Type B pancreatic cell (in vitro differentiated cells): ENCODE measurements around the gene E2F3. TPM values are rescaled to one million over a fixed set of nuclear protein-coding genes. Genes with fewer than 3 reads are reported as not detected.

ENCODE experiments used
- DNase-seq: peaks from one replicate; pipeline ENCODE4 v3.0.0; 2021; ENCODE audit warnings: mixed read lengths; ENCODE audit not compliant: unreplicated experiment; ENCODE audit errors: extremely low spot score
- H3K27ac Mint-ChIP-seq: 2 replicates; pipeline ENCODE4 v1.8.0; 2021; ENCODE audit warnings: mild to moderate bottlenecking, mixed read lengths
- H3K27me3 Mint-ChIP-seq: 2 replicates; pipeline ENCODE4 v1.8.0; 2021; ENCODE audit warnings: mixed read lengths
- H3K36me3 Mint-ChIP-seq: 2 replicates; pipeline ENCODE4 v1.8.0; 2021; ENCODE audit warnings: mixed read lengths
- H3K4me1 Mint-ChIP-seq: one replicate; pipeline ENCODE4 v1.8.0; 2021; ENCODE audit warnings: mixed read lengths; ENCODE audit not compliant: unreplicated experiment
- H3K4me3 Mint-ChIP-seq: 2 replicates; pipeline ENCODE4 v1.8.0; 2021; ENCODE audit warnings: mild to moderate bottlenecking, mixed read lengths
- H3K9me3 Mint-ChIP-seq: 2 replicates; pipeline ENCODE4 v1.8.0; 2021; ENCODE audit warnings: mixed read lengths
- total RNA-seq: library from RNA; stranded (reverse); gene quantifications from 2 replicates; pipeline ENCODE4 v1.2.1, GENCODE V29; 2021; ENCODE audit warnings: low replicate concordance
- TF ChIP-seq, protein P1 (sequence below): fragments of 200-600 bp; sonication (generic); conservative IDR thresholded peaks from 2 replicates; pipeline ENCODE4 v1.5.0; 2021; ENCODE audit warnings: antibody characterized with exemption, mild to moderate bottlenecking

Gene E2F3
- total RNA-seq, 1 donor from 2014 or later, result 21.0 TPM

DNA sequence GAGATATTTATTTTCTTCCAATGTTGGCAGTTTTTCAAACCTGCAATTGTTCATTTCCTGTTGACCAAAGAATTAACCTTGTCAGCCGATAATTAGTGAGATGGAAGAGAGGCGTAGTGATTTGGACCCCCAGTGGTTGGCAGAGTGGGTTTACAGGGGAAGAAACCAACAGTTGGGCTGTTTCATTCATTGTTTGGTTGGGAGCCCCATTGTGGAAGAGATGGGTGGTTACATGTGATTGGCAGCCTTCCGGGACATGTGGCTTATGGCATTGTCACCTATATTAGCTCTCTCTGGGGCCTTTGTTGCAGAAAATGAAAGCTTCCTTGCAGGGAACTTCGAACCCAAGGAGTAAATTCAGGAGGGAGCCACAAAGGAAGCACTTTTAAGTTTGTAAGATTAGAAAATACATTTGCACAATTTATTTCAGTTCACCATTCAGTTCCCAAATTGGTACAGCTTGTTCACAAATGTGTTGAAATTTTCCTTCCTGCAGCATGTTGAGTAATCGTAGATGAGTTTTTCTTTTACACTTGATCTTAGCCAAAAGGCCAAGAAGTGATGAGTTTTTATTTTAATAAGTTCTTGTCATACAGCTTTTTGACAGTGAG is 82.3 kb downstream of the E2F3 start:
- TF ChIP-seq, protein P1, sequence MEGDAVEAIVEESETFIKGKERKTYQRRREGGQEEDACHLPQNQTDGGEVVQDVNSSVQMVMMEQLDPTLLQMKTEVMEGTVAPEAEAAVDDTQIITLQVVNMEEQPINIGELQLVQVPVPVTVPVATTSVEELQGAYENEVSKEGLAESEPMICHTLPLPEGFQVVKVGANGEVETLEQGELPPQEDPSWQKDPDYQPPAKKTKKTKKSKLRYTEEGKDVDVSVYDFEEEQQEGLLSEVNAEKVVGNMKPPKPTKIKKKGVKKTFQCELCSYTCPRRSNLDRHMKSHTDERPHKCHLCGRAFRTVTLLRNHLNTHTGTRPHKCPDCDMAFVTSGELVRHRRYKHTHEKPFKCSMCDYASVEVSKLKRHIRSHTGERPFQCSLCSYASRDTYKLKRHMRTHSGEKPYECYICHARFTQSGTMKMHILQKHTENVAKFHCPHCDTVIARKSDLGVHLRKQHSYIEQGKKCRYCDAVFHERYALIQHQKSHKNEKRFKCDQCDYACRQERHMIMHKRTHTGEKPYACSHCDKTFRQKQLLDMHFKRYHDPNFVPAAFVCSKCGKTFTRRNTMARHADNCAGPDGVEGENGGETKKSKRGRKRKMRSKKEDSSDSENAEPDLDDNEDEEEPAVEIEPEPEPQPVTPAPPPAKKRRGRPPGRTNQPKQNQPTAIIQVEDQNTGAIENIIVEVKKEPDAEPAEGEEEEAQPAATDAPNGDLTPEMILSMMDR, result no peak
- H3K9me3 Mint-ChIP-seq, result no peaks in the 10 kb centered on the region
- no peak overlapping the region for H3K27ac Mint-ChIP-seq
- no peaks in the 10 kb centered on the region for H3K27me3 Mint-ChIP-seq
- no peak for DNase-seq
- H3K4me3 Mint-ChIP-seq, result no peak overlapping the region
- H3K36me3 Mint-ChIP-seq, result peaks cover 47% of the 10 kb centered on the region
- H3K4me1 Mint-ChIP-seq, result peaks cover 17% of the 10 kb centered on the region

DNA sequence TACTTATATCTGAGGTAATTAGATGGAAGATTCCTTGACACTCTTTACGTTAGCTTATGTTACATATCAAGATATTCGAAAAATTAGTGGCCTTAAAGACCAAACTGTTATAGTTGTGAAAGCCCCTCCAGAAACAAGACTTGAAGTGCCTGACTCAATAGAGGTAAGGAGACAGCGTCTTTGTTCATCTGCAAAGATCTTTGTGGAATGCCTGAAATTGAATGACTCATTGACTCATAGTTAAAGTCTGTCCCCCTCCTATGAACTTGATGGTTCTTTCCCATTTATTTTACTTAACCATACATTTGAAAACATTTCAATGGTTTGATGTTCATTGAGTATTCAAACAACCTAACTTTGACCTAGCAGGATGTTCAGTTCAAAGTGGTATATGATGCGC is 85.0 kb downstream of the E2F3 start:
- no peak overlapping the region for H3K27ac Mint-ChIP-seq
- peaks cover 60% of the 10 kb centered on the region for H3K36me3 Mint-ChIP-seq
- peaks cover 9% of the 10 kb centered on the region for H3K4me1 Mint-ChIP-seq
- no peak for DNase-seq
- TF ChIP-seq, protein P1, result no peak
- no peak overlapping the region for H3K4me3 Mint-ChIP-seq
- no peaks in the 10 kb centered on the region for H3K9me3 Mint-ChIP-seq
- no peaks in the 10 kb centered on the region for H3K27me3 Mint-ChIP-seq

DNA sequence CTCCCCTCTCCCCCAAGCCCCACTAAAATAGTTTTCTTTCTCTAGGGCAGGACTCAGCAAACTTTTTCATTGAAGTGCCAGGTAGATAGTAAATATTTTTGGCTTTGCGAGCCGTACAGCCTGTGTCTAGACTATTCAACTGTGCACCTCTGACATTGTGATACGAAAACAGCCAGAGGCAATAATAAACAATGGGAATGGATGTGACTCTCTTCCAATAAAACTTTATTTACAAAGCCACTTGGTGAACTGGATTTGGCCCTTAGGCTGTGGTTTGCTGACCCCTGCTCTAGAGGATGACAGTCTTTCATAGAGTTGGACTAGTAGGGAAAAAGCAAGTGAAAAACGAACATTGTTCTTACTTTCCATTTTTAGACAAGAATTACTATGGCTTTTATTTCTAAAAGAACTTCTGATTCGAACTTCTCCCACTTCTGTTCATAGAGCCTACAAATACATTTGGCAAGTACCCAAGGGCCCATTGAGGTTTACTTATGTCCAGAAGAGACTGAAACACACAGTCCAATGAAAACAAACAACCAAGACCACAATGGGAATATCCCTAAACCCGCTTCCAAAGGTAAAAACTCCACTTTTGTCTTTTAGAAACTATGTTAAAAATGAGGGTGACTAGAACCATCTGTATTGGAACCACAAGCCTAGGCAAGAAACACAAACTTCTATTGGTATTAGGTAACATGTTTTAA is 86.1 kb downstream of the E2F3 start:
- no peaks in the 10 kb centered on the region for H3K27me3 Mint-ChIP-seq
- no peak for DNase-seq
- no peaks in the 10 kb centered on the region for H3K9me3 Mint-ChIP-seq
- peaks cover 8% of the 10 kb centered on the region for H3K4me1 Mint-ChIP-seq
- peaks cover 49% of the 10 kb centered on the region for H3K36me3 Mint-ChIP-seq
- no peak overlapping the region for H3K4me3 Mint-ChIP-seq
- TF ChIP-seq, protein P1, result no peak
- no peak overlapping the region for H3K27ac Mint-ChIP-seq

DNA sequence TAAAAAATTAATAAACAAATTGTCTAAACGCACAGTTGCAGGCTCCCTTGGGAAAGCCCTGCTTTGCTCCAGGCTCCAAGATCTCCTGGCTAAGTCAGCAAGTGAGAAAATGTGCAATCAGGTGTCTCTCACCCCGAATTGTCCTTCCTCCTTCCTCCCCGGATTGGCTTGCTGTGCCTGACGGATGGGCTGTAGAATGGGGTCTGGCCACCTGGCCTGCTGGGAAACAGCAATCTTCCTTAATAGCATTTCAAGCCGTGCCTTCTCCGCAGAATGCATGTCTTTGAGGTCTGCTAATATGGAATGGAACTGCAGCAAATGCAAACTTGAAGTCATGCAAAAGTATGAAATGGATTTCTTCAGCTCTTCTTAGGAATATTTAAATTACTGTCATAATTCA is 88.9 kb downstream of the E2F3 start:
- no peak for DNase-seq
- TF ChIP-seq, protein P1, result no peak
- Mint-ChIP-seq H3K27me3 (no peaks in the 10 kb centered on the region), H3K36me3 (peaks cover 39% of the 10 kb centered on the region), H3K9me3 (no peaks in the 10 kb centered on the region), H3K4me1 (no peaks in the 10 kb centered on the region), H3K4me3 (no peak overlapping the region), H3K27ac (no peak overlapping the region)

DNA sequence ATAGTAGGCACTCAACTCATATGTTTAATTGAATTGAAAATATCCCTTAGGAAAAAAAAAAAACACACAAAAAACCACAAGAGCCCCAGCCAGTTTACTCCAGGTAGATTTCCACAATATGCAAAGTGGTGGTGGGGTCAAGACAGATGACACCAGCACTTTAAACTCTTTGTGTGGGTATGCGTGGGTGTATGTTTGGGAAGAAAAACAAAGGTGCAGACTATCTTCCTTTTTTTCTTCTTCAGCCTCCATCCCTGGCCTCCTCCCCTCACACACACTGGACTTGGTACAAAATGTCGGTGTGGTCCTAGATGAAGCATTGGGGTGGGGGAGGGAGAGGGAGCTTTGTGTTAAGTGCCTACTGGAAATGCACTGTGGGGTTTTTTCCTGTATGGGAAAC is 90.4 kb downstream of the E2F3 start:
- Mint-ChIP-seq H3K27me3 (no peaks in the 10 kb centered on the region), H3K9me3 (no peaks in the 10 kb centered on the region)
- DNase-seq, result no peak

More for the DNA sequence above, 90.4 kb downstream of the E2F3 start:
- Mint-ChIP-seq H3K4me3 (no peak overlapping the region), H3K36me3 (peaks cover 32% of the 10 kb centered on the region), H3K4me1 (no peaks in the 10 kb centered on the region), H3K27ac (no peak overlapping the region)
- TF ChIP-seq, protein P1, result no peak
